Esophagus squamous epithelium (tissue), 4 donors: ENCODE data around the gene ZNF496.

ENCODE experiments used
- POLR2A ChIP-seq, 4 donors: fragments of 450-650 bp; IDR thresholded peaks; one replicate each; pipeline ENCODE4 v1.6.1; 2017; ENCODE audit warnings: antibody characterized with exemption in 4 of 4, mild to moderate bottlenecking in 4 of 4, moderate library complexity in 3 of 4
- TF ChIP-seq, protein P1 (sequence below), 6 experiments: fragments of 450-650 bp in 4 of 6; fragments of 200-600 bp in 2 of 6; sonication (generic) in 2 of 6; IDR thresholded peaks; one replicate each; pipeline ENCODE4 v1.5.1; 2016 to 2019; ENCODE audit warnings: antibody characterized with exemption in 6 of 6, mild to moderate bottlenecking in 4 of 6, moderate library complexity in 4 of 6

DNA sequence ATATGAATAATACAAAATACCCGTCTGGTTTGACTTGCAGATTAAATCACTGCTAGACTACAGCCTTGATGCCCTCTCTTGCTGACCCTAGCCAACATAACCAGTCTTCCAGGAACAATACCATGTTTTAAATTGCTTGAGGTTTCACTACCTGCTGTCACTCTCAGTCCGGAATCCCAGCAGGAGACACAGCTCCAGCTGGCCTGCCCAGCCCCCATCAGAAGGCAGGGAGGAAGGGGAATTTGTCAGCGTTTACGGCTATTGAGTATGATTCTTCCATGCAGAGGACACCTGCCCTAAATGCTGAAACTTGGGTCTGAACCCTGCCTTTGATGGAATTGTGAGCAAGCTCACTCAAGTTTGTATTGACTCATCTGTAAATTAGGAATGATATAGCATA lies 33.0 kb downstream of the ZNF496 start:
- TF ChIP-seq POLR2A (IDR thresholded peaks at IDR 0.05), result no peak
- TF ChIP-seq, protein P1, sequence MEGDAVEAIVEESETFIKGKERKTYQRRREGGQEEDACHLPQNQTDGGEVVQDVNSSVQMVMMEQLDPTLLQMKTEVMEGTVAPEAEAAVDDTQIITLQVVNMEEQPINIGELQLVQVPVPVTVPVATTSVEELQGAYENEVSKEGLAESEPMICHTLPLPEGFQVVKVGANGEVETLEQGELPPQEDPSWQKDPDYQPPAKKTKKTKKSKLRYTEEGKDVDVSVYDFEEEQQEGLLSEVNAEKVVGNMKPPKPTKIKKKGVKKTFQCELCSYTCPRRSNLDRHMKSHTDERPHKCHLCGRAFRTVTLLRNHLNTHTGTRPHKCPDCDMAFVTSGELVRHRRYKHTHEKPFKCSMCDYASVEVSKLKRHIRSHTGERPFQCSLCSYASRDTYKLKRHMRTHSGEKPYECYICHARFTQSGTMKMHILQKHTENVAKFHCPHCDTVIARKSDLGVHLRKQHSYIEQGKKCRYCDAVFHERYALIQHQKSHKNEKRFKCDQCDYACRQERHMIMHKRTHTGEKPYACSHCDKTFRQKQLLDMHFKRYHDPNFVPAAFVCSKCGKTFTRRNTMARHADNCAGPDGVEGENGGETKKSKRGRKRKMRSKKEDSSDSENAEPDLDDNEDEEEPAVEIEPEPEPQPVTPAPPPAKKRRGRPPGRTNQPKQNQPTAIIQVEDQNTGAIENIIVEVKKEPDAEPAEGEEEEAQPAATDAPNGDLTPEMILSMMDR (IDR thresholded peaks at IDR 0.05), result no peak
